Stimulated activated naive CD8-positive, alpha-beta T cell treated with anti-CD3 and anti-CD28 coated beads, Interleukin-15, amount 100 ng/mL, for 72 hours (primary cell): ENCODE results near the gene EIF2AK2.

Experiments
- ATAC-seq: fragments of 150-1000 bp; cut with Tn5 transposase; 2 replicates; pipeline ENCODE4 v1.10.0; 2021; ENCODE audit warnings: mild to moderate bottlenecking, moderate library complexity
- DNase-seq, 2 donors: peaks; one replicate each; pipeline ENCODE4 v3.0.0; 2021 to 2022
- H3K27ac Mint-ChIP-seq, 2 donors: one replicate each; pipeline ENCODE4 v1.8.0; 2022; ENCODE audit warnings: mild to moderate bottlenecking in 2 of 2, mixed read lengths in 2 of 2, moderate library complexity in 2 of 2
- H3K27me3 Mint-ChIP-seq: one replicate; pipeline ENCODE4 v1.8.0; 2022; ENCODE audit warnings: mixed read lengths
- H3K4me1 Mint-ChIP-seq: one replicate; pipeline ENCODE4 v1.8.0; 2022; ENCODE audit warnings: mild to moderate bottlenecking, mixed read lengths
- H3K4me3 Mint-ChIP-seq, 2 donors: one replicate each; pipeline ENCODE4 v1.8.0; 2022; ENCODE audit warnings: mild to moderate bottlenecking in 2 of 2, mixed read lengths in 2 of 2, moderate library complexity in 1 of 2
- H3K9me3 Mint-ChIP-seq, 2 donors: one replicate each; pipeline ENCODE4 v1.8.0; 2022; ENCODE audit warnings: mixed read lengths in 2 of 2

The EIF2AK2 gene

GRCh38 chr2:37146062-37146461, 10.7 kb downstream of the EIF2AK2 start:
- Mint-ChIP-seq H3K27ac (no peak overlapping the region), H3K9me3 (no peaks in the 10 kb centered on the region), H3K4me1 (peaks cover 6% of the 10 kb centered on the region), H3K27me3 (no peaks in the 10 kb centered on the region), H3K4me3 (no peak overlapping the region)
- ATAC-seq: no peak
- DNase-seq: no peak

- Mint-ChIP-seq H3K4me3 (no peak overlapping the region), H3K4me1 (no peaks in the 10 kb centered on the region), H3K9me3 (no peaks in the 10 kb centered on the region), H3K27ac (no peak overlapping the region), H3K27me3 (no peaks in the 10 kb centered on the region)
- DNase-seq (no peak), ATAC-seq (no peak)
These were observed 12.8 kb downstream of the EIF2AK2 start for GRCh38 chr2:37143974-37144373.

DNA sequence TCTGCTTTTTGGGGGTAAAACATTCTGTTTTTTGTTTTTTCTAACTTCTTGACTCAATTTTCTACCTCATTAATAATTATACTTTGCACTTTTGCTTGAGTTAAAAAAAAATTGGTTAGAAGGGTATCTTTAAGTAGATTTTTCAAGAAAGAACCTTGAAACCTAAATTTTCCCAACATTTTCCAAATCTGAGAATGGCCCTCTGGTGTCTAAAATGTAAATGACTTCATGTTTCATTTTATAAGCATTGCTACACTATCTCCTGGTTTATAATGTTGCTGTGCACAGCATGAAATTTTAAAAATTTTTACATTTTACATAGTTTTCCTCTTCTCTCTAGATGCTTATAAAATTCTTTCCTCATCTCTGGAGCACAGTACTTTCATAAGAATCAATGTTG, 14.2 kb downstream of the EIF2AK2 start:
- H3K9me3 Mint-ChIP-seq: no peaks in the 10 kb centered on the region
- H3K27me3 Mint-ChIP-seq: no peaks in the 10 kb centered on the region
- DNase-seq: no peak
- H3K4me1 Mint-ChIP-seq: no peaks in the 10 kb centered on the region
- no peak for ATAC-seq
- H3K4me3 Mint-ChIP-seq: no peak overlapping the region
- no peak overlapping the region for H3K27ac Mint-ChIP-seq

DNA sequence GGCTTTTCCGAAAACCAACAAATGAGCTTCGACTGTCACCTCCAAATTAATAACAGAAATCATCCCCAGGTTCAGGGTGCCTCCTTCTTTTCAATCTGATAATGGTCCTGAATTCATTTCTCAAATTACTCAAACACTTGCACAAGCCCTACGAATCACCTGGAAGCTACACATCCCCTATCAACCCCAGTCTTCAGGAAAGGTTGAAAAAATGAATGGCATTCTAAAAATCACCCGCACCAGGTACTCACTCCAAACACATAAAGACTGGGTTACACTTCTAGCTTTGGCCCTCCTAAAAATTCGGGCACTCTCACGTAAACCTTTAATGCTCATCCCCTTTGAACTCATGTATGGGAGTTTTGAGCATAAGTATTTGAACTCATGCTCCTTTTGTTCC, 23.9 kb downstream of the EIF2AK2 start:
- H3K27me3 Mint-ChIP-seq: no peaks in the 10 kb centered on the region
- DNase-seq: no peak
- no peaks in the 10 kb centered on the region for H3K4me1 Mint-ChIP-seq
- H3K9me3 Mint-ChIP-seq: peaks cover 0 to 8% of the 10 kb centered on the region in 2 donors
- no peak overlapping the region for H3K27ac Mint-ChIP-seq
- no peak for ATAC-seq
- no peak overlapping the region for H3K4me3 Mint-ChIP-seq

GRCh38 chr2:37125416-37125815, 31.4 kb downstream of the EIF2AK2 start:
- H3K9me3 Mint-ChIP-seq: peaks cover 0 to 8% of the 10 kb centered on the region in 2 donors
- H3K4me1 Mint-ChIP-seq: no peaks in the 10 kb centered on the region
- ATAC-seq: no peak
- no peaks in the 10 kb centered on the region for H3K27me3 Mint-ChIP-seq
- no peak overlapping the region for H3K4me3 Mint-ChIP-seq
- H3K27ac Mint-ChIP-seq: no peak overlapping the region
- DNase-seq: no peak

DNA sequence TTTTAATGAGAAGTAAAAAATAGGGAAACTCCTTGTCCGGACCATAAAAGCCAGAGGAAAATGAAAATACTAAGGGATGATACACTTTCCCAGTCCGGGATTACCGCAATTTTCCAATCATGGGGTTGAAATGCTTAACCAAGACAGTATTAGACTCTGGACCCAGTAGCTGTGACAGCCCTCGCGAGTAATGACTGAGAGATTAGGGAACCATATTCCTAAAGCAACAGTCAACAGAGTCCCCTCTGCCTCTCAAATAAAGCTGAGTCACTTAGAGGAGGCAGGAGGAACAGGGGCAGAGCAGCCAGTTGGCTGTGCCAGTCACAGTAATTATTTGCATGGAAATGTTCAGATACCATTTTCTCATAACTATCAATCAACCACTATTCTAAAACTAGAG, 37.6 kb downstream of the EIF2AK2 start:
- Mint-ChIP-seq H3K4me3 (no peak overlapping the region), H3K27me3 (no peaks in the 10 kb centered on the region), H3K27ac (no peak overlapping the region), H3K4me1 (no peaks in the 10 kb centered on the region), H3K9me3 (no peaks in the 10 kb centered on the region)
- ATAC-seq (no peak), DNase-seq (no peak)

GRCh38 chr2:37117566-37117965, 39.2 kb downstream of the EIF2AK2 start:
- no peaks in the 10 kb centered on the region for H3K27me3 Mint-ChIP-seq
- no peaks in the 10 kb centered on the region for H3K9me3 Mint-ChIP-seq
- H3K4me3 Mint-ChIP-seq: no peak overlapping the region
- H3K4me1 Mint-ChIP-seq: no peaks in the 10 kb centered on the region
- ATAC-seq (no peak), DNase-seq (no peak)
- H3K27ac Mint-ChIP-seq: no peak overlapping the region

DNA sequence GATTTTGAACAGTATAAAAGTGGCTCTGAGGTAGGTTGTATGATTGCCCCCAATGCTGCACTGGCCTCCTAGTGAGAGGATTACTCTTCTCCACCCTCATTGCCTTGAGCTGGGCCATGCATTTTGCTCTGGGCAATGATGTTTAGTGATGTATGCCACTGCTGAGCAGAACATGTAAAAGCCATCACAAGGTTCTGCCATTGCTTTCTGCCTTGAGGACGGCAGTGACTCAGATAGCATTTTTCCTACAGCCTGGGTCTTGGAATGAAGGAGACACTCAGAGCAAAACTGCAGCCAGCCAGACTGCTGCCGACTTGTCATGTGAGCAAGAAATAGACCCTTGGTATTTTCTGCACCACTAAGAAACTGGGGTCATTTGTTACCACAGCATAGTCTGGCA, 44.8 kb downstream of the EIF2AK2 start:
- H3K4me3 Mint-ChIP-seq: no peak overlapping the region
- DNase-seq: no peak
- ATAC-seq: no peak
- no peak overlapping the region for H3K27ac Mint-ChIP-seq
- no peaks in the 10 kb centered on the region for H3K4me1 Mint-ChIP-seq
- H3K9me3 Mint-ChIP-seq: no peaks in the 10 kb centered on the region
- no peaks in the 10 kb centered on the region for H3K27me3 Mint-ChIP-seq

DNA sequence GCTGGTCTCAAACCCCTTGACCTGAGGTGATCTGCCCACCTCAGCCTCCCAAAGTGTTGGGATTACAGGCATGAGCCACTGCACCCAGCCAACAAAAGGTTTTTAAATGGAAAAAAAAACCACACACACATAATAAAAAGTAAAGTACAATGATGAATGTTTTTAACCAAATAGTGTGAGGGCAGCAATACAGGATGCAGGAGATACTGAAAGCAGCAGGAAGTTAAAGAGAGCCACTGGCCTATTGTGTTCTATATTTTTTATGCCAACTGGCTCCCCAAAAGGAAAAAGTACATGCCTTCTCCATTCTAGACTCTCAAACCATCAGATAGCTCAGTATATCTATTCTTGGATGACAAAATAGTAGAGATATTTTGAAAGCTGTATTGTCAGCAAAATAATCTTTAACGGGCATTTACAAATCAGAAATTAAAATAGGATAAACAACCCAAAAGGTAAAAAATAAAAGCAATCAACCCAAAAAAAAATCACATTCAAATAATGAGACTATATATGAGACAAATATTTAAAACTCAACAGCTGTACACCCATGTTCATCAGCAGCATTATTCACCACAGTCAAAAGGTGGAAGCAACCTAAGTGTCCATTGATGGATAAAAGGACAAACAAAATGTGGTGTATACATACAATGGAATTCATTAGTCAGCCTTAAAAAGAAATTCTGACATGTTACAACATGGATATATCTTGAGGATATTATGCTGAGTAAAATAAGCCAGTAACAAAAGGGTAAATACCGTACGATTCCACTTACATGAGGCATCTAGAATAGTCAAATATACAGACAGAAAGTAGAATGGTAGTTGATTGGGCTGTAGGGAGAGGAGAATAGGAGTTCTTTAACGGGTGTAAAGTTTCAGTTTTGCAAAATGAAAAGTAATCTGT, 46.2 kb downstream of the EIF2AK2 start:
- ATAC-seq (no peak), DNase-seq (no peak)
- Mint-ChIP-seq H3K27ac (no peak overlapping the region), H3K27me3 (no peaks in the 10 kb centered on the region), H3K4me1 (no peaks in the 10 kb centered on the region), H3K4me3 (no peak overlapping the region), H3K9me3 (no peaks in the 10 kb centered on the region)

GRCh38 chr2:37109523-37109922, 47.3 kb downstream of the EIF2AK2 start:
- Mint-ChIP-seq H3K4me1 (no peaks in the 10 kb centered on the region), H3K27ac (no peak overlapping the region), H3K4me3 (no peak overlapping the region), H3K27me3 (no peaks in the 10 kb centered on the region), H3K9me3 (no peaks in the 10 kb centered on the region)
- no peak for ATAC-seq
- DNase-seq: no peak

- no peaks in the 10 kb centered on the region for H3K4me1 Mint-ChIP-seq
- H3K27me3 Mint-ChIP-seq: no peaks in the 10 kb centered on the region
- DNase-seq (no peak), ATAC-seq (no peak)
- H3K9me3 Mint-ChIP-seq: no peaks in the 10 kb centered on the region
- H3K4me3 Mint-ChIP-seq: no peak overlapping the region
- H3K27ac Mint-ChIP-seq: no peak overlapping the region
These were observed 51.6 kb downstream of the EIF2AK2 start for GRCh38 chr2:37105150-37105549.

DNA sequence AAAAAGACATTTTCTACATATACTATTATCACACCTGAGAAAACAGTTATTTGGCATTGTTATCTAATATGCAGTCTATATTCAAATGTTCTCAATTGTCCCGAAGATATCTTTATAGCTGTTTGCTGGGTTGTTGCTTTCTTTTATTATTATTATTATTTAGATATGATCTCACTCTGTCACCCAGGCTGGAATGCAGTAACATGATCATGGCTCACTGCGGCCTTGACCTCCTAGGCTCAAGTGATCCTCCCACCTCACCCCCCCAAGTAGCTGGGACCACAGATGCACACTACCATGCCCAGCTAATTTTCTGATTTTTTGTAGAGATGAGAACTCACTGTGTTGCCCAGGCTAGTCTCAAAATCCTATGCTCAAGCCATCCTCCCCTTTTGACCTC, 52.6 kb downstream of the EIF2AK2 start:
- Mint-ChIP-seq H3K27ac (no peak overlapping the region), H3K9me3 (no peaks in the 10 kb centered on the region), H3K4me3 (no peak overlapping the region), H3K27me3 (no peaks in the 10 kb centered on the region), H3K4me1 (no peaks in the 10 kb centered on the region)
- ATAC-seq (no peak), DNase-seq (no peak)

- no peaks in the 10 kb centered on the region for H3K27me3 Mint-ChIP-seq
- H3K4me3 Mint-ChIP-seq: no peak overlapping the region
- H3K4me1 Mint-ChIP-seq: no peaks in the 10 kb centered on the region
- no peak overlapping the region for H3K27ac Mint-ChIP-seq
- no peak for DNase-seq
- no peaks in the 10 kb centered on the region for H3K9me3 Mint-ChIP-seq
- no peak for ATAC-seq
These were observed 54.2 kb downstream of the EIF2AK2 start for GRCh38 chr2:37102588-37102987.

GRCh38 chr2:37100054-37100453, 56.7 kb downstream of the EIF2AK2 start:
- no peak for DNase-seq
- no peak for ATAC-seq
- Mint-ChIP-seq H3K4me3 (no peak overlapping the region), H3K4me1 (no peaks in the 10 kb centered on the region), H3K9me3 (no peaks in the 10 kb centered on the region), H3K27me3 (no peaks in the 10 kb centered on the region), H3K27ac (peak overlapping the region in 1 of 2 donors; percentile 36)

DNA sequence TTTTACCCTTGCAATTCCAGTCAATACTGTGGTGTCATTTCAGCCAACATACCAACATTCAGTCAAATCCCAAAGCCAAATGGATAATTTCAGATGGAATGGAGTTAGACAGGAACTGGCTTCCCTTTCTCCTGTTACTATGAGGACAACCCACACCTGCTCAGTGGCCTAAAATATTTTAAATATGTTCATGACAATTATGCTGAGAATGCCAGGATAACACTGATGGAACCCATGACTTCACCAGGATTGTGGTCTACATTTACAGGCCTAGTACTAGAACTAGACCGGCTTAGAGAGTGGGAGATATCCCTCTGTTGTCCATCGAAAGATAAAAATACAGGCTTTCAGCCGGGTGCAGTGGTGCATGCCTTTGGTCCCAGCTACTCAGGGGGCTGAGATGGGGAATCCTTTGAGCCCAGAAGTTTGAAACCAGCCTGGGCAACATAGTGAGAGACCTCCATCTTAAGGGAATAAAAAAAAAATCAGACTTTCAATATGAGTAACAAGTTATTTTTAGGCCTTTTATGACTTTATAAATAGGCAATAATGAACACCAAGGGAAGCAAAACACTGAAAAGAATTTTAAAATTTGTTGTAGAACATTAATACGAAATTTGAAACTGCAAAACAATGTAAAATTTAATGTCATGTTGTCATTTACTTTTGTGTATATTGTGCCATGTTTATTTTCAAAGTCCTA, 58.2 kb downstream of the EIF2AK2 start:
- Mint-ChIP-seq H3K27ac (no peak overlapping the region), H3K27me3 (no peaks in the 10 kb centered on the region)

GRCh38 chr2:37096568-37096967, 60.2 kb downstream of the EIF2AK2 start:
- H3K4me3 Mint-ChIP-seq: no peak overlapping the region
- peak overlapping the region in 1 of 2 donors; percentile 60 for H3K27ac Mint-ChIP-seq
- ATAC-seq (no peak), DNase-seq (no peak)
- no peaks in the 10 kb centered on the region for H3K9me3 Mint-ChIP-seq
- no peaks in the 10 kb centered on the region for H3K27me3 Mint-ChIP-seq
- H3K4me1 Mint-ChIP-seq: no peaks in the 10 kb centered on the region

More for the DNA sequence above, 58.2 kb downstream of the EIF2AK2 start:
- no peaks in the 10 kb centered on the region for H3K9me3 Mint-ChIP-seq
- H3K4me1 Mint-ChIP-seq: no peaks in the 10 kb centered on the region
- no peak for DNase-seq
- H3K4me3 Mint-ChIP-seq: no peak overlapping the region
- ATAC-seq: no peak
